CD4-positive, alpha-beta T cell treated with Interferon alpha-2 for 1 hour (primary cell): ENCODE data around the gene CNTN1.
"Not testable (repeated sequence)": the region's sequence is repeated elsewhere in the genome, so short reads cannot be mapped to it uniquely, and the experiment has no call there.

ENCODE experiments used
- DNase-seq, 2 donors: peaks; one replicate each; pipeline ENCODE4 v3.0.0-alpha.2; 2020 to 2022

Gene CNTN1

DNA sequence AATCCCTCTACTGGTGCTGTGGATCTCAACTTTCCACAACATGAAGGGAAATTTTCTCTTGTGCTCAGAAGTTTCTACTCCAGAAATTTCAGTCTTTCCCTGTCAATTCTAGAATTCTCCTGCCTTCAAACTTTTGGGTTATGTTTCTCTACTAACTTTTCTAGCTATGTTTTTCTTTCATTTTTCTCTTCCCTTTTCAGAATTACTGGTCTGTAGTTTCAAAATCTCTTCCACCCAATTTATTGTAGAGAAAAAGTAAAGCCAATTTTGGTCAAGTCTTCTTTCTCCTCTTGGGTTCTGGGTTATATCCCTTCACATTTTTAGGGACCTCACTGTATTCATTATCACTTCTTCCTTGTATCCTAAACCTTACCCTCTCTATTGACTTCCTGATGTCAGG, 18.9 kb downstream of the CNTN1 start:
- no peak for DNase-seq

- no peak for DNase-seq
Measured at GRCh38 chr12:40714636-40715035, 22.4 kb downstream of the CNTN1 start.

GRCh38 chr12:40716037-40716436, 23.8 kb downstream of the CNTN1 start:
- DNase-seq = no peak

DNA sequence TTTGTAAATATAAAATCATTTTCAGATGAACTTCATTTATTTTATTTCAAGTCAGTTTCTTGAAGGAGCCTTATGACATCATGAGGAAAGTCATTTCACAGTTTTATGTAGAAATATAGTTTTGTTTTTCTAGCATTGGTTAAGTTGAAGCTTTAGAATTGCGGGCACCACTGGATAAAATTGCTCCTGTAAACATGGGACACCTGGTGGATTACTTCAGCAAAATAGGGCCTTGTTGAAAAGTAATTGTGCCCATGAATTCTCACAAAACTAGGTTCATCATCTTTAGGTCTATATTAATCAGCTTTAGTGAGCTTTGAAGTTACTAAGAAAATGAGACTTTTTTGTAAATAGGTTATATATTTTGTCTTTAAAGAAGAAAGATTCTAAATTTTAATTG, 25.3 kb downstream of the CNTN1 start:
- no peak for DNase-seq

- DNase-seq = no peak
Measured at GRCh38 chr12:40718878-40719372, 26.7 kb downstream of the CNTN1 start.

- DNase-seq = no peak
Measured at GRCh38 chr12:40723001-40723400, 30.8 kb downstream of the CNTN1 start.

DNA sequence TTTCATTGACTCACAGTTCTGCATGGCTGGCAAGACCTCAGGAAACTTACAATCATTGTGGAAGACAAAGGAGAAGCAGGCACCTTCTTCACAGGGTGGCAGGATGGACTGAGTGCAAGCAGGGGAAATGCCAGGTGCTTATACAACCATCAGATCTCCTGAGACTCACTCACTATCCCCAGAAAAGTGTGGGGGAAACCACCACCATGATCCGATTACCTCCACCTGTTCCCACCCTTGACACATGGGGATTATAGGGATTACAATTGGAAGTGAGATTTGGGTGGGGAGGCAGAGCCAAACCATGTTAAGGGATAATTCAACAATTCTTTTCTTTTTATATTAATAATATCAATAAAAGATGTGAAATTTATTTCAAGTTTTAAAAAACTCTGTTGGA, 34.1 kb downstream of the CNTN1 start:
- no peak for DNase-seq

DNA sequence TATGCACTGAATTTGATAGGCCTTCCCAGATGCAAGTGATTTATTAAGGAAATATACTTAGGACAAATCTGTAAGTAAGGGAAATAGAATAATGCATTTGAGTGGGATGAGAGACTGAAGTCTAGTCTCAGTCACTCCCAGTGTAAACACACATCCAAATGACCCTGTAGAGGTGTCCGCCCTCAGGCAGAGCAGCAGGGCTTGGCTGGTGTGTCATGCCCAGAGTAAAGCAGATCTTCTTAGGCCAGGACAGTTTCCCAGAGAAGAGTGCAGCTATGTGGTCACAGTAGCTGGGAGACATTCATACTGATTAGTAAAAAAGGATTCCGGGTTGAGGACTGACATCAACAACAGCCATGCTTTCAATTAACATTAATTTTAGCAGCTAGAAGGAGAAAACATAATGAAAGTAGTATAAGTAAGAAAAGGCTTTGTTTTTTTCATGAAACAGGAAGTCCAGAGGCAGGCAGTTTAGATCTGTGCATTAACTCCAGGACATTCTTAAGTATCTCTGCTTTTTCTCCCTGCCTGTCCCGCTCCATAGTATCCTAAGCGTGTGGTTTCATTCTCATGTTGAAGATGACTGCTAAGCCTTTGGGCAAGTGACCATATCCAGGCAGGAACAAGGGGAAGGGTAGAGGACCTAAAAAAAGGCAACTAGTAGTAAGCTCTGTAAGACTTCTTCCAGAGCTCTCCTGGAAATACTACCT, 35.7 kb downstream of the CNTN1 start:
- DNase-seq = no peak

DNA sequence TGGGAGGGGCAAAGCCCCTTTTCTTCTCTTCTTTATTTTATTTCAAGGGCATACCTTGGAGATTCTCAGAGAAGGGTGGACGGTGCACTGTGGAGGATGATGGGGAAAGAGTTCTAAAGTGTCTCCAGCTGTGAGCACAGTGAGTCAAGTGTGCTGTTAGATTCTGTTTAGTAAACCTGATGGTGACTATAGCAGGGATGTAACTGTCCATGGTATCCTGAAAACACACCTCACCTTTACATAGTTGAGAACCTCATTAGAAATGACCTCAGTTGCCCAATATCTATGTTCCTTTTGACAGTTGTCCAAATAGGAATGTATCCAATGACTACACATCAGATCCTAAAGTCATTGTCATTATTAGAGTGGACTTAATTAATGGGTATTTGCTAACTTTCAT, 38.0 kb downstream of the CNTN1 start:
- no peak for DNase-seq

GRCh38 chr12:40733871-40734270, 41.6 kb downstream of the CNTN1 start:
- no peak for DNase-seq

GRCh38 chr12:40734276-40734675, 42.0 kb downstream of the CNTN1 start:
- no peak for DNase-seq

- no peak for DNase-seq
Measured at GRCh38 chr12:40735551-40736230, 43.5 kb downstream of the CNTN1 start.

DNA sequence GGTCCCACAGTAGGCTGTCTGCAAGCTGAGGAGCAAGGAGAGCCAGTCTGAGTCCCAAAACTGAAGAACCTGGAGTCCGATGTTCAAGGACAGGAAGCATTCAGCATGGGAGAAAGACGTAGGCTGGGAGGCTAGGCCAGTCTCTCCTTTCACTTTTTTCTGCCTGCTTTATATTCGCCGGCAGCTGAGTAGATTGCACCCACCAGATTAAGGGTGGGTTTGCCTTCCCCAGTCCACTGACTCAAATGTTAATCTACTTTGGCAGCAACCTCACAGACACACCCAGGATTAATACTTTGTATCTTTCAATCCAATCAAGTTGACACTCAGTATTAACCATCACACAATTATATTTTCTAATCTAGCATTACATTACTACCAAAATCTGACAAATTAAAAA, 45.2 kb downstream of the CNTN1 start:
- not testable (repeated sequence) for DNase-seq

GRCh38 chr12:40738856-40739255, 46.6 kb downstream of the CNTN1 start:
- no peak for DNase-seq

- DNase-seq = no peak
Measured at GRCh38 chr12:40742041-40742440, 49.8 kb downstream of the CNTN1 start.

DNA sequence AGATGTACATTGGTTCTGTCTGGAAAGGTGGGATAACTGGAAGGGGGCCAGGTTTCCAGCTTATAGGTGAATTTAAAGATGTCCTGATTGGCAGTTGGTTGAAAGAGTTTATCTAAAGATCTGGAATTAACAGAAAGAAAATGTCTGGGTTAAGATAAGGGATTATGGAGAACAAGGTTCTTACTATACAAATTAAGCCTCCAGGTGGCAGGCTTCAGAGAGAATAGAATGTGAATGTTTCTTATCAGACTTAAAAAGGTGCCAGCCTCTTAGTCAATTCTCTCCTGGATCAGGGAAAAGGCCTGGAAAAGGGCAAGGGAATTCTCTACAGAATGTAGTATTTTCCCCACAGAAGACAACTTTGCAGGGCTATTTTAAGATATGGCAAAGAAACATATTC, 53.1 kb downstream of the CNTN1 start:
- no peak for DNase-seq

DNA sequence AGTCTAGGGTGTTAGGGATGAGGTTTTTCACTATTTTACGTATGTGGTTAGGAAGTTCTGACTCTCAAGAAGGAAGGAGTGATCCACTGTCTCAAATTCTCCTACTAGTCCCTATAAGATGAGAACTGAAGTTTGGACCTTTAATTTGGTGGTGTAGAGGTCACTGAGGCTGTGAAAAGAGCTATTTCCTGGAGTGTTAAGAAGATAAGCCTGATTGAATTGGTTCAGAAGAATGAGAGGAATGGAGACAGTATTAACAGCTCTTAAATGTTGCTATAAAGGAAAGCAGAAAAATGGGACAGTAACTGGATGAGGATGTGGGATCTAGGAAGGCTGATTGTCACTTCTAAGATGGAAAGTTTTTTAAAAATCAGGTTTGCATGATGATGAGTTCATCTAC, 57.6 kb downstream of the CNTN1 start:
- DNase-seq = no peak

- DNase-seq = no peak
Measured at GRCh38 chr12:40752011-40752410, 59.8 kb downstream of the CNTN1 start.

GRCh38 chr12:40760821-40761220, 68.6 kb downstream of the CNTN1 start:
- DNase-seq = no peak

GRCh38 chr12:40762072-40762471, 69.8 kb downstream of the CNTN1 start:
- no peak for DNase-seq

DNA sequence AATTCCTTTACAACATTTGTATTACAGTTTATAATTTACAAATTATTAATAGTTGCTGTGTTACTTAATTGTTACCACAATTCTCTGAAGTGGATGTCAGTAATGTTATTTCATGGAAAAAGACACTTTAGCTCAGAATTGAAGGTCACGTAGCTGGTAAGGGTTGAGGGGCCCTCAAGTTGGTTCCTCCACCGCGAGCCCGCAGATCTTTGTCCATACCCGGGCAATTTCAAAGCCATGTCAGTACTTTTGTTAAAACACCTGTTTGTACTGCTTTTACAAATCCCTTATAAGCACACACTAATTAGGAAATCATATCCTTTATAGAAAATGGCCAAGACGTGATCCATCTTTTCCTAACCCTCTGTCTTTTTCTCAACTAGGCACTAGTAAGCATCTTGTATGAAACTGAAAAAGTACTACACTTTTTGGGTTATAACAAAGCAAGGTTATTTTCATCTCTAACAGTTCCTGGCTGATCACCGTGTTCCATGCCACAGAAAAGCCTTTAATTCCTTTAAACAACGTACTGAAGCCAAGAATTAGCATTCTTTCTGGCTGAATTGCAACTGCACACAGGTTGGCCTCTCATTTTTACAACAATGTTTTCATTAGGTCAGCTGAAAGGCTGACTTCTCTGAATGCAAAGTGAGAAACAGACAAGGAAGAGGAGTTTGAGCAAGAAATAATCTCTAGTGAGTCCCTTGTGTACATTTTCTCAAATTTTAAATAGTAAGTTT, 76.1 kb downstream of the CNTN1 start:
- DNase-seq = no peak

- DNase-seq = no peak
Measured at GRCh38 chr12:40769846-40770245, 77.6 kb downstream of the CNTN1 start.

- DNase-seq = no peak
Measured at GRCh38 chr12:40770781-40771180, 78.5 kb downstream of the CNTN1 start.

DNA sequence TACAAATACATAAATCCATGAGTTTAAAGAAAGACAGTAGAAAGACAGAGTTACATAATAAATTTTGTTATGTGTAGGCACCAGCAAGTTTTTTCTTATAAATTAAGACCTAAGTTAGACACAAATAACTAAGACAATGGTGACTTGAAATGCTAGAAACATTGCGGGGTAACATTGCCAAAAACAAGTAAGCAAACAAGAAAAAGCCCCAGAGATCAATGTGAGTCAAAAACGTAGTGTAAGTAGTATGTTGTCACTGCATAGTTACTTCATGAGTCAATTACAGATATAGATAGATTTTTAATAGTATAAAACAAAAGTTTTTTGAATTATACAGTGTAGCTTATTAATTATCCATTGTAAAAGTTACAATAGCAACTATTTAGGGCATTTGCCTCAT, 83.4 kb downstream of the CNTN1 start:
- no peak for DNase-seq
